ENCODE measurements around the gene CD52. TPM values are rescaled to one million over a fixed set of nuclear protein-coding genes. Genes with fewer than 3 reads are reported as not detected.
A peak's percentile ranks its signal among the peaks of the same experiment; 100 is the strongest.

Gene CD52
- polyA plus RNA-seq, 3 donors = 851 to 4,047 (median 2,617) TPM

DNA sequence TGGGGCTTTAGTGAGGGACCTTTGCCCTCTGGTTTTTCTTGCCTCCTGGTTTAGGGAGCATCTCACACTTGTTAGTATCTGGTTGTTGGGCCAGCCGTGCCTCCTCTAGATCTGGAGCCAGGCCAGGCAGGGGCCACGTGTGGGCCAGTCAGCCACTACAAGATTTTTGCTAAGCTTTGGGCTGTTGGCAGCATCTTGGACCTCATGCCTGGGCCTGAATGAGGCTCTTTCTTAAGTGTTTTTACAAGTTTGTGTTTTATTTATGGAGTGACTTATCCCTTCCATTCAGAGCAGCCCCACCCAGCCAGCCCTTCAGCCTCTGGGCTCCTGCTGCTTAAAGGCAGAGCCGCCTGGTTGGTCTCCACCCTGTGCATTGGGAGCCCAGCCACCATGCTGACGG is 39.5 kb upstream of the CD52 start:
- peaks cover 0 to 7% (median 2%) of the 10 kb centered on the region in 3 donors for H3K27me3 Mint-ChIP-seq (ENCODE audit: low read depth in 3 of 3)
- peaks cover 83% of the 10 kb centered on the region for H3K4me1 Mint-ChIP-seq
- Histone ChIP-seq H3K27me3 (ENCODE audit: control insufficient read depth in 2 of 2, insufficient read depth in 2 of 2, low read length in 2 of 2) (no peaks in the 10 kb centered on the region), H3K27ac (ENCODE audit: low read depth in 1 of 2, low read length in 2 of 2) (peak overlapping the region; percentile 99 to 100), H3K4me2 (replicated peaks; ENCODE audit: extremely low read depth, low read length, poor library complexity, severe bottlenecking) (peak overlapping the region; percentile 92), H3K4me3 (replicated peaks in 1 of 3; ENCODE audit: low read depth in 2 of 3, low read length in 3 of 3) (peak overlapping the region in 1 of 3 experiments; percentile 93), H3K4me1 (ENCODE audit: control insufficient read depth in 1 of 2, insufficient read depth in 2 of 2, low read length in 2 of 2) (peaks cover 87 to 89% of the 10 kb centered on the region in 2 donors), H3K79me2 (ENCODE audit: insufficient read depth, low read length) (peaks cover 63% of the 10 kb centered on the region), H3K36me3 (replicated peaks in 1 of 2; ENCODE audit: control insufficient read depth in 1 of 2, insufficient read depth in 2 of 2, low read length in 2 of 2) (peaks cover 28 to 39% of the 10 kb centered on the region in 2 donors), H3K9me3 (replicated peaks in 1 of 2; ENCODE audit: control insufficient read depth in 1 of 2, insufficient read depth in 1 of 2, low read length in 2 of 2) (no peaks in the 10 kb centered on the region), H4K20me1 (ENCODE audit: insufficient read depth, low read length) (peaks cover 33% of the 10 kb centered on the region), H3K9ac (ENCODE audit: insufficient read depth, low read length, poor library complexity, severe bottlenecking) (peak overlapping the region; percentile 96), H2AFZ (ENCODE audit: insufficient read depth, low read depth, low read length, poor library complexity, severe bottlenecking) (no peak overlapping the region)
- TF ChIP-seq, protein P1, sequence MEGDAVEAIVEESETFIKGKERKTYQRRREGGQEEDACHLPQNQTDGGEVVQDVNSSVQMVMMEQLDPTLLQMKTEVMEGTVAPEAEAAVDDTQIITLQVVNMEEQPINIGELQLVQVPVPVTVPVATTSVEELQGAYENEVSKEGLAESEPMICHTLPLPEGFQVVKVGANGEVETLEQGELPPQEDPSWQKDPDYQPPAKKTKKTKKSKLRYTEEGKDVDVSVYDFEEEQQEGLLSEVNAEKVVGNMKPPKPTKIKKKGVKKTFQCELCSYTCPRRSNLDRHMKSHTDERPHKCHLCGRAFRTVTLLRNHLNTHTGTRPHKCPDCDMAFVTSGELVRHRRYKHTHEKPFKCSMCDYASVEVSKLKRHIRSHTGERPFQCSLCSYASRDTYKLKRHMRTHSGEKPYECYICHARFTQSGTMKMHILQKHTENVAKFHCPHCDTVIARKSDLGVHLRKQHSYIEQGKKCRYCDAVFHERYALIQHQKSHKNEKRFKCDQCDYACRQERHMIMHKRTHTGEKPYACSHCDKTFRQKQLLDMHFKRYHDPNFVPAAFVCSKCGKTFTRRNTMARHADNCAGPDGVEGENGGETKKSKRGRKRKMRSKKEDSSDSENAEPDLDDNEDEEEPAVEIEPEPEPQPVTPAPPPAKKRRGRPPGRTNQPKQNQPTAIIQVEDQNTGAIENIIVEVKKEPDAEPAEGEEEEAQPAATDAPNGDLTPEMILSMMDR (IDR thresholded peaks at IDR 0.05) = no peak
- intact Hi-C loops (cut with micrococcal nuclease) = loop anchor here in 1 of 2 donors (2.0 kb wide), 1 partner anchor 28 kb away; the partner anchor contains the start of gene UBXN11
- DNase-seq = peak in 1 of 3 donors; percentile 29
- H3K4me3 Mint-ChIP-seq = peak overlapping the region; percentile 39 to 46
- H3K36me3 Mint-ChIP-seq = peaks cover 46 to 62% of the 10 kb centered on the region in 2 donors
- WGBS (ENCODE audit: insufficient coverage) = 19% methylated on average over 2 of the region's 4 CpGs
- peak overlapping the region; percentile 96 to 100 (median 99) for H3K27ac Mint-ChIP-seq
- H3K9me3 Mint-ChIP-seq = no peaks in the 10 kb centered on the region

DNA sequence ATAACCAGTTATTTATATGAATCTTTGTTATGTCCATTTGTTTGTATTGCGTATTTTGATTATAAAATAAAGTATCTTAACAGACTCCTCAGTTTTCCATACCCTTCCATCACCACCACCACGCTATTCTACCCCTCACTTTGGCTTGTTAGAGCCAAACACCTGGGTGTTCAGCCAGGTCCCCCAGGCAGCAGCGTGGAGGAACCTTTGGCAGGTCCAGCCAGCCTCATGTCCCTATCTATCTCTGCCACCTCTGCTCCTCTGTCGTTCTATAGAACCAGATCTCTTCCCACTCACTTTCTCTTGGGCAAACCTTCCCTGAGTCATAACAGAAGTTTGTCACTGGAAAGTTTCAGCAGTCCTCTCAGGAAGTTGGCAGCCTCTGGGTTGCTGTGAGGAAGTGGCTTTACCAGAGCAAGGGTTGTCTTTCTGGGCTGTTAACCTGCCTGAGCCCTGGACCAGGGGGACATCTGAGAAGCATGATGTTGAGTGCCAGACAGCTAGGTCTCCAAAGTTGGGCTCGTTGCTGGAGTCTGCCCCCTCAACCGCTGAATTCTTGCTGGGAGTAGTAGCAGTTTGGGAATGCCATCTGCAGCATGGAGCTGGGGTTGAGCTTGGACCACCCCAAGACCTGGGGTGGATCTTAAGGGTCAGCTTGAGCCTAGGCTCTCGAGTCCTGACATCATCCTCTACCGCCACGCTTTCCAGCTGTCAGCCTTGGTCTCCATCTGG is 38.9 kb upstream of the CD52 start:
- Mint-ChIP-seq H3K4me1 (peaks cover 88% of the 10 kb centered on the region), H3K27me3 (ENCODE audit: low read depth in 3 of 3) (peaks cover 0 to 7% (median 2%) of the 10 kb centered on the region in 3 donors), H3K27ac (peak overlapping the region; percentile 96 to 100 (median 99)), H3K4me3 (peak overlapping the region; percentile 91 to 92), H3K36me3 (peaks cover 50 to 66% of the 10 kb centered on the region in 2 donors), H3K9me3 (no peaks in the 10 kb centered on the region)
- H2AFZ ChIP-seq (ENCODE audit: insufficient read depth, low read depth, low read length, poor library complexity, severe bottlenecking) = no peak overlapping the region
- H3K36me3 ChIP-seq (replicated peaks in 1 of 2; ENCODE audit: control insufficient read depth in 1 of 2, insufficient read depth in 2 of 2, low read length in 2 of 2) = peaks cover 33 to 42% of the 10 kb centered on the region in 2 donors
- TF ChIP-seq, protein P1 (IDR thresholded peaks at IDR 0.05) = no peak
- H3K27me3 ChIP-seq (ENCODE audit: control insufficient read depth in 2 of 2, insufficient read depth in 2 of 2, low read length in 2 of 2) = no peaks in the 10 kb centered on the region
- H3K79me2 ChIP-seq (ENCODE audit: insufficient read depth, low read length) = peaks cover 69% of the 10 kb centered on the region
- peaks cover 93 to 94% of the 10 kb centered on the region in 2 donors for H3K4me1 ChIP-seq (ENCODE audit: control insufficient read depth in 1 of 2, insufficient read depth in 2 of 2, low read length in 2 of 2)
- peak; percentile 89 to 97 (median 97) for DNase-seq
- H3K9me3 ChIP-seq (replicated peaks in 1 of 2; ENCODE audit: control insufficient read depth in 1 of 2, insufficient read depth in 1 of 2, low read length in 2 of 2) = no peaks in the 10 kb centered on the region
- H3K4me2 ChIP-seq (replicated peaks; ENCODE audit: extremely low read depth, low read length, poor library complexity, severe bottlenecking) = peak overlapping the region; percentile 92
- 25% methylated on average over 5 of the region's 9 CpGs for WGBS (ENCODE audit: insufficient coverage)
- peak overlapping the region; percentile 99 to 100 for H3K27ac ChIP-seq (ENCODE audit: low read depth in 1 of 2, low read length in 2 of 2)
- H3K9ac ChIP-seq (ENCODE audit: insufficient read depth, low read length, poor library complexity, severe bottlenecking) = peak overlapping the region; percentile 96
- peaks cover 35% of the 10 kb centered on the region for H4K20me1 ChIP-seq (ENCODE audit: insufficient read depth, low read length)
- intact Hi-C loops (cut with micrococcal nuclease) = loop anchor here in 1 of 2 donors (2.0 kb wide), 1 partner anchor 28 kb away; the partner anchor contains the start of gene UBXN11
- H3K4me3 ChIP-seq (replicated peaks in 1 of 3; ENCODE audit: low read depth in 2 of 3, low read length in 3 of 3) = peak overlapping the region; percentile 74 to 93 (median 83)

All from CD14-positive monocyte (primary cell).